GM18519 (cell line): ENCODE results near the gene PLEKHH1.
"Not testable (repeated sequence)": the region's sequence is repeated elsewhere in the genome, so short reads cannot be mapped to it uniquely, and the experiment has no call there.

Experiments
- ATAC-seq: cut with Tn5 transposase; IDR thresholded peaks from one replicate; pipeline ENCODE4 v1.9.1; 2021; ENCODE audit warnings: mild to moderate bottlenecking, moderate library complexity; ENCODE audit not compliant: unreplicated experiment, low FRiP score

The PLEKHH1 gene

DNA sequence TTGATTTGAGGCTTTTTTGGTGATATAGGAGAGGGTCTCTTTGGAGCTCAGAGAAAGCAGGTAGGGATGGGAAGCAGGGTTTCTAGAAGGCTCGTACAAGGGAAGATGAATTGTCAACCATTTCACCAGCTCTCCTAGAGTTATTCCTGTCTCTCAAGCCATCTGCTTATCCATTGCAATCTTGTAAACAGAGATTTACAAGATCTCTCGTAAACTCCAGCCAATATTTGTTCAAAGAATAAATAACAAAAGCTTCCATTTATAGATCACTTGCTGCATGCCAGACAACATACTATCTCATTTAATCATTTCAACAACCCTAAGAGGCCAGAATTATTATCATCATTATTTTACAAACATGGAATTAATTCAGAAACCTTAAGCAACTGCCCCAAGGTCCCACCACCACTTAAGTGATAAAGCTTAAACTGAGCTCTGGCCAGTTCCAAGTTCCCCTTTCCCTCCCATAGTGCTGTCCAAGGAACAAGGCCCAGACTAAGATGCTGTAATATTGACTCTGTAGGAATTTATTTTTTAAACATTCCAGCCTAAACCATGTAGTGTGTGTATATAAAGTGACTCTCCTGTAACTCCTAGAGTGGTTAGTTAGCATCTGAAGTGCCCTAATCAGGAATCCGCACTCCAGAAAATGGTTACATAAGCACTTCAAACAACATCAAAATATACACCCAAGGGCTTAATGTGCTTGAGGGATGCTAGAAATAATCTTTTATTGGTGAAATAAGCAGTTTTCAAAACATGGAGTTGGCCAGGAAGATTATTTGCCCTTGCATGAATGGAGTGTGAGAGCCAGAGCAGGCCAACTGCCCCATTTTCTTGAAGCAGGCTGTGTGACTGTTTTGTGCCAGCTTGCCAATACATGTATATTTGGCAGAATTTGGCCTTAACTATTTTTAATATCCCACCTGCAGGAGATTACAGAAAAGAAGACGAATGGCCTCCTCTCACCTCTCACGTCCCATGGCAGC lies 2.8 kb upstream of the PLEKHH1 start:
- ATAC-seq, result no peak

DNA sequence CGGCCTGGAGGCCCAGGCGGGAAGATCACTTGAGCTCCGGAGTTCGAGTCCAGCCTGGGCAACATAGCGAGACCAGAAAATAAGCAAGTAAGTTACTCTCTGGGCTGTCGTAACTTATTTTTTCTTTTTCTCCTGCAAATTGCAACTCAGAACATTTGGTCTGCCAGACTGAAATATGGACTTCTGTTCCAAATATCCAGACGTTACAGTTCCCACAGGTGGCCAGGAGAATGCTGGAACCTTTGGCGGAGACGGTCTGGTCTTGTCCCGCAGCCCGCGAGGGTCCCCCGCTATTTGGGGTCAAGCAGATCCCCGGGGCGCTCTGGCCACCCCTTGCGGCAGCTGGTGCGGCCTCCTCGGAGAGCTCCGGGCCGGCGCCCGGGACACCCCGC lies 488 bp upstream of the PLEKHH1 start:
- no peak for ATAC-seq

DNA sequence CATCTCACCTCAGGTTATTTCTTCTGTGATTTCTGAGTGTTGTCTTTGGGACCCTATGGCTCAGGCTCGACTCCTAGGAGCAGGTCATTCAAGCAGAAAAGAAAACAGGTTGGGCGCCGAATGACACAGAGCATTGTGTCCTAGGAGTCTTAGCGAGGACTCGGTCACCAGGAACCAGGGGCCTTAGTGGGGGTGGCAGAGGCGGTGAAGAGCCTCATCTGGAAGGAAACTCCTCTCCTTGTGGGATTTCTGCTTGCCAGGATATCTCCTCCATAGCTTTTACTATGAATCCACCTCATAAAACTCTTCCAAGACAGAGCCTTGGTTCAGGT lies 630 bp downstream of the PLEKHH1 start:
- no peak for ATAC-seq

- ATAC-seq, result no peak
Observed at GRCh38 chr14:67536087-67536486, 3.0 kb downstream of the PLEKHH1 start.

DNA sequence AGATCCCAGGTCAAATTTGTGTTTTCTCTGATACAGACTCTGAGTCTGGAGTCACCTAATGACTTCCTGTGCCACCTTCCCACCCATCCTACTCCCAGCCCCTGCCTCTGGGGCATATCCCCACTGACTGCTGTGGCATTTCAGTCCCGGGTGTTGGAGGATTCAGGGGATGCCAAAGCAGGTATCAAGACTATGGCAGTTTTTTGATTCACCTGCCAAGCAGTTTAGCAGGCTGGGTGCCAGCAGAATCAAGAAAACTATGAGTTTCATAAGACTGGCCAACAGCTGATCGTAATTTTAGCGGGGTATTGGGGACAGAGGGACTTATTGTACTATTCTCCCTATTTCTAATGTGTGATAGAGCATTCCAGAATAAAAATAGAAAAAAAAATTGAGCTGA lies 4.6 kb downstream of the PLEKHH1 start:
- no peak for ATAC-seq

DNA sequence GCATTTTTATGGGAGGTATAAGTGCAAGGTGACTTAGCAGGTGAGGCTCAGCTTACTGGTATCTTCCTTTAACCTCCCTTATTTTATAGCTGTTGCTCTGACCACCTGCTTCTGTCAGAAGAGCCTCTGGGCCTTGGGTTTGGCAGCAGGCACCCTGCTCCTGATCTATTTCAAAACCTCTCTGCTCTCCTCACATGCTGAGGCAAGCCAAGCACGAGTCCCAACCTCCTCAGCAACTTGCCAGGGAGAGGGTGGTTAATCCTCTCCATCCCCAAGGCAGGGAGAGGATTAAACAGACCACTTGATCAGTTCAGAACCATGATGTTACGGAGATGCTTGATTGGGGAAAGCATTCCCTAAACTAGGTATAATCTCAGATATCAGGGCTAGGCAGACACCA lies 5.4 kb downstream of the PLEKHH1 start:
- ATAC-seq, result no peak

DNA sequence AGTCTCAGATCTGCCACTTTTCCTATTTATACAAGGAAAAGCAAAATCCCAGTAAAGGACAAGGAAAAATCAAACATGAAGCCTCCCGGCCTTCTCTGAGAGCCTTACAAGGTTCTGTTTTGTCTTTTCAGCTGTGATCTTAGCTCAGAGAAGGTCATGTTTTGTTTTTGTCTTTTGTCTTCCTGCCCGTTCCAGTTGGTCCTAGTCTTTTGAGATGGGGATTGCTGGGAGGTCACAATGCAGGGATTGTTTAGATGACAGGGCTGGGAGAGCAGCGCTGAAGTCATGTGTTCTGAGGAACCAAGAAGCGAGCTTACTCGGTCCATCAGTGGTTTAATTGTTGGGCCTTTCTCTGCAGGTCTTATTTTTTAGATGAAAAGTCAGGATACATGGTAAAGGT lies 6.0 kb downstream of the PLEKHH1 start:
- no peak for ATAC-seq

DNA sequence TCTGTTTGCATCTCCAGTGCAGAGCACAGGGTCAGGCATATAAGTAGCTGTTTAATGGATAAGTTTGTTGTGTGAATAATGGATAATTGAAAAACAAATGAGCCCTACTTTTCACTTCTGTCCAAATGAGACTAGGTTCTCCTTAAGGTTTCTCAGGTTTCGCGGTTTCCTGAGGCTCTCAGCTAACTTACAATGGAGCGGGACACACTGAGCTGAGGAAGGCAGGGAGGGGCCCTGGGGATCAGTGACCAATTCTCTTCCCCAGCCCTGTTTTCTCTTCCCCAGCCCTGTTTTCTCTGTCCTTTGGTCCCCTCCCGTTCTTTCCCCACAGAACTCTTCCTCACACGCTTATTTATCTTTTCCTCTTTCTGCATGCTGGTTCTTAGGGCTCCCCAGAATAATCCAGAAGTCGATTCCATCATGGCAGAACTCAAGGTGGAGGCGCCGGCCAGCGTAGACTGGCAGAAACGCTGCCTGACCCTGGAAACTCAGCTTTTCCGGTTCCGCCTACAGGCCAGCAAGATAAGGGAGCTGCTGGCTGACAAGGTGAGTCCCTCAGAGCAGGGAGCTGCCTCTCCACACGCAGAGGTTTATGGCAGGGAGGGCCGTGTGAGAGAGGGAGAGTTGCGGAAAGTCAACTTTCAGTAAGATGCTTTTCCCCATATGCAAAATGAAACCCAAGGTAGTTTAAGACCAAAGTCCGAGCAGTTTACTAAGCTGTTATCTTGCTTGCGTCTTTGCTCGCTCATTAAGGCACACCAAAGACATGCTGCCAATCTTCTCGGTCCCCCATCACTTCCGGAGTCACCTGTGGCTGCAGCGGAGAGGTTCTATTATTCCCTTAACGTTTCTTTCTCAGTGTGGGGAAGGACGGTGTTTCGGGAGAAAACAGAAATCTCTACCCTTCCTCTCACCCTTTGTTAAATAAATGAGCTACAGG lies 8.6 kb downstream of the PLEKHH1 start:
- ATAC-seq, result no peak

GRCh38 chr14:67542620-67543019 lies 9.5 kb downstream of the PLEKHH1 start:
- ATAC-seq, result not testable (repeated sequence)

- no peak for ATAC-seq
Observed at GRCh38 chr14:67544590-67544989, 11.5 kb downstream of the PLEKHH1 start.

- no peak for ATAC-seq
Observed at GRCh38 chr14:67547224-67547780, 14.2 kb downstream of the PLEKHH1 start.

- no peak for ATAC-seq
Observed at GRCh38 chr14:67549734-67550133, 16.6 kb downstream of the PLEKHH1 start.

DNA sequence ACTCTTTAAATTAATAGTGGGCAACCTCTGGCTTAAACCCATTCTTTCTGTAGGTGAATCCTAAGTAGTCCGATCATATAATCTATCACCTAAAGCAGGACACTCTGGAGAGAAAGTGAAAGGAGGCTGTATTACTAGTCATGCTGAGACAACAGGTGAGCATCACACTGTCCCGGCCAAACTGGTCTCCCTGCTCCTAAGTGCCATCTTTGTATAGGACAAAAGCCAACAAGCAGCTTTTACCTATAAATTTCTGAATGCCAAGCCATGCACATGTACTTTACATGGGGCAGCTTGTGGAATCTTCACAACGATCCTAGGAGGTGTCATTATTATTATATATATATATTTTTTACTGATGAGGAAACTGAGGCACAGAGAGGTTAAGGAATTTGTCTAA lies 18.0 kb downstream of the PLEKHH1 start:
- ATAC-seq, result no peak

- no peak for ATAC-seq
Observed at GRCh38 chr14:67551940-67552339, 18.9 kb downstream of the PLEKHH1 start.

DNA sequence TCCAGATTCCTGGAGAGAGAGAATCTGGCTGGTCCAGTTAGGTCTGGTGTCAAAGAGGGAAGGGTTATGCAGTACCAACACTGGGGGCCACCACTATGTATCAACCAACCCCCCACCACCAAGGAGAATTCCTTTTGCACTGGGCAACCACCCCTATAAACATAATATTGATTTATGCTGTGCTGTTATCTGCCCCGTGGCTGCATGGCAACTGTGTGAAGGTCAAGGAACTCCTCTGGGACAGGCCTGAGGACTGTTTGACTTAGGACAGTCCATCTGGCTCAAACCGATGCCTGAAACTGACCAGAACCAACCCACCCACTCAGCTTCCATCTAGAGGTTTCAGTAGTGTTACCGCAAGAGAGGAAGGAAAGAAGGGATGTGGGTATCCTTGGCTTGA lies 20.5 kb downstream of the PLEKHH1 start:
- no peak for ATAC-seq

DNA sequence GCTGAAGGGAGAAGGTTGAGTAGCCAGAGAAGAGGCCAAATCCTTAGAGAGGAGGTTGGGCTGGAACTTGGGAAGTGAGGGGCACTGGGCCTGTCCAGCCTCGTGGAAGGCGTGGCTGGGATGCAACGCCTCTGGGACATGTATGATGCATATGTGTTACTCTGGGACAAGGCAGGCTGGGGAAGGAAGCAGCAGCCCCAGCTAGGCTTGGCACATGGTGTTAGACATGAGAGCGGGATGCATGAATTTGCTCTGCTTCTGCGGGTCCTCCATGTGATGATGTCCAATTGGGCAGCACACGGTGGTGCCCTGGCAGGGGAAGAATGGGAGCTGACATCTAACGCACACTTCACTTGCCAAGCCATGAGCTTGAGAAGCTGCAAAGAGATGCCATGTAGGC lies 21.3 kb downstream of the PLEKHH1 start:
- no peak for ATAC-seq

DNA sequence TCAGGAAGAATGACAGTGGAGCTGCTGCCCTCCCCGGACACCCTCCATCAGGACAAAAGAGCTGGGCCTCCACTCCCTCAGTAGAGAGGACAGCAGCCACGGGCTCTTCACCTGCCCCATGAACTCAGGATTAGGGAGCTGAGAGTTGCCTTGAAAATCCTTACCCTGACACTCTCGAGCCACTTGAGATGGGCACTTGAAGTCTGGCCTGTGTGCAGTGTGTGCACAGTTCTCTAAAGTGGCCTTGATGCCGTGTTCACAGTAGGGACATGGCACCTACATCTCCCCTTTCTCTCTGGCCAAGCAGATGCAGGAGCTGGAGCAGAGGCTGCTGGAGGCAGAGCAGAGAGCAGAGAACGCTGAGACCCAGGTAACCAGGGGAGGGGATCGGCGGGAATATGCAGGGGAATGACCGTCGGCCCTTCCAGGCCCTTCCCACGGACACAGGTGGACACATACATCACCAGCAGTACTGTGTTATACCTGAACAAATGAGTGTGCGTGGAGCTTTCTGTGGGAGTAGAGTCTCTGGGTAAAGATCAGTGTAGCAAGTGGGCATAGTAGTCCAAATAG lies 22.5 kb downstream of the PLEKHH1 start:
- ATAC-seq, result no peak

- no peak for ATAC-seq
Observed at GRCh38 chr14:67556671-67557070, 23.6 kb downstream of the PLEKHH1 start.

- no peak for ATAC-seq
Observed at GRCh38 chr14:67557118-67557517, 24.0 kb downstream of the PLEKHH1 start.

DNA sequence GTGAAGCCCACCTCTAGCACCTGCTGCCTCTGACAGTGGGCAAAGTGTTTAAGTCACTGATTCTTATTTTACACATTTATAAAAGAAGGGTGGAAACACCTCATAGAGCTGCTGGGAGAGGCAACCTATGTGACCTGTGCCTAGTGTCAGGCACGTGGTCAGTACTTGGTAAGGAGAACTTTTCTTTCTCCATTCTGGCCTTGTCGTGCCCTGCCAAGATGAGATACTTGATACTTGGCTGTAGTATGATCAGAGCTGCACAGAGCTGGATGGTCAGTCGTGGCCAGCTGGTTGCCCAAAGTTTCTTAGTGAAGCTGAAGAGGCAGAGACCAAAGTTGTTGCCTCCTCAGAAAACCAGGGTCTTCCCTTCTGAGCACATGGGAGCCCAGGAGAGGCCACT lies 24.6 kb downstream of the PLEKHH1 start:
- no peak for ATAC-seq

- ATAC-seq, result no peak
Observed at GRCh38 chr14:67559639-67560038, 26.5 kb downstream of the PLEKHH1 start.
